Measurements from ENCODE around the gene ZFYVE27. TPM values are rescaled to one million over a fixed set of nuclear protein-coding genes. Genes with fewer than 3 reads are reported as not detected.

ZFYVE27 gene
- total RNA-seq, 1 experiment from 2014 or later: 20.8 TPM

DNA sequence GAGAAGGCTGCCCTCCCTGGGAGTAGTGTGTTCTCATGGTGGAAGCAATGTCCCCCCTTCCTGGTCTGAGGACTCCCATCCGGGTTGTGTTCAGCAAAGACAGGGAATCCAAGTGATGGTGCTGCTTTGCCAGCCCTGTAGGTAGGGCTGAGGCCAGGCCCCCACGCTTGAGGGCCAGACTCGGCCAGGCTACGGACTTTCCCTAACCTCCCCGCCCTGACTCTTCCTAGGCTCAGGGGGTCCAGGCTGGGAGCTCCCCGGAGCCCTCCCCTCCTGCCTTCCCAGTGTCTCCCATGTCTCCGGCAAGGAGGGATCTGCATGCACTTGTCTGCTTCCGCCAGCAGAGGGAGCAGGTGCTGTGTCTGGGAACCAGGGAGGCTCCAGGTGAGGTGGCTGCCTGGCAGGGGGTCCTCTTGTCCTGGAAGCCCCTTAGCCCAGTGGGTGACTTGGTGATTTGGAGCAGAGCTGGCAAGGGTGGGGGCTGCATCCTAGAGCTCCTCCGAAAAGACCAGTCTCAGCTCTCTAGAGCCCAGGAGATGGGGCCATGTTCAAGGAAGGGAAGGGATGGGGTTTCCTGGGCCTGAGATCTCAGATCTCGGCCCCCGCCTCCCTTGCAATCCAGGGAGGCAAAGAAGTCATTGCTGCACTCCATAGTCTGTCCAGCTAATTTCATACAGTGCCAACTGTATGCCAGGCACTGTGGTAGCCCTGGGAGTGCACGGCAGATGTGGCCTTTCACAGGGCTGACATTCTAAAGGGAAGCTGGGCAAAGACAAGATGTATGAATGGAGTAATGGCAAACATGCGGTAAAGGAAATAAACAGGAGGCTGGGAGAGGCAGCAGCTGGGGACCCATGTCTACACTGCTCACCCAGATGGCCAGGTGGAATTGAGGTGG is 55.1 kb downstream of the ZFYVE27 start:
- DNase-seq (ENCODE audit: low read depth in 1 of 2, low spot score in 2 of 2): peak; percentile 56 to 74
- H3K27ac ChIP-seq: no peak overlapping the region

DNA sequence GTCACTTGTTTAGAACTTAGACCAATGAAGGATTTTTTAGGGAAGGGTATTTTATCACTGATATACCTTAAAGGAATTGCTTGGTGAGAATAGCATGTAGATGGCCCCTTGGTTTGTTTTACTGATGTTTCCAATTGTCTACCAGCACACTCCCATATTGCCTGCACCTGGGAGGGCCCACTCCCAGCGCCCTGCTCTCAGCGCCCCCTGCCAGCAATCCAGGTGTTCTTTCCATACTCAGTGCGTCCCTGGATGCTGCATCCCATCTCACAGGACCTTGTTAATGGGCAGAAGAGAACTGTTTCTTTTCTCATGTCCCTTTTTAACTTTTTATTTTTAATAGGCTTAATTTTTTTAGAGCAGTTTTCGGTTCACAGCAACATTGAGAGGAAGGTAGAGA is 59.0 kb downstream of the ZFYVE27 start:
- H3K9me3 ChIP-seq (replicated peaks): peaks cover 4% of the 10 kb centered on the region
- no peaks in the 10 kb centered on the region for H3K4me1 ChIP-seq (replicated peaks)
- no peaks in the 10 kb centered on the region for H3K36me3 ChIP-seq
- no peak overlapping the region for H3K4me3 ChIP-seq
- no peaks in the 10 kb centered on the region for H3K27me3 ChIP-seq (replicated peaks)
- no peak for DNase-seq (ENCODE audit: low read depth in 1 of 2, low spot score in 2 of 2)
- H3K27ac ChIP-seq: no peak overlapping the region

More for the DNA sequence above, 55.1 kb downstream of the ZFYVE27 start:
- no peaks in the 10 kb centered on the region for H3K36me3 ChIP-seq
- no peaks in the 10 kb centered on the region for H3K9me3 ChIP-seq (replicated peaks)
- no peaks in the 10 kb centered on the region; the same call in 1 of the 2 replicates for H3K27me3 ChIP-seq (replicated peaks)
- no peak overlapping the region for H3K4me3 ChIP-seq
- H3K4me1 ChIP-seq (replicated peaks): no peaks in the 10 kb centered on the region

DNA sequence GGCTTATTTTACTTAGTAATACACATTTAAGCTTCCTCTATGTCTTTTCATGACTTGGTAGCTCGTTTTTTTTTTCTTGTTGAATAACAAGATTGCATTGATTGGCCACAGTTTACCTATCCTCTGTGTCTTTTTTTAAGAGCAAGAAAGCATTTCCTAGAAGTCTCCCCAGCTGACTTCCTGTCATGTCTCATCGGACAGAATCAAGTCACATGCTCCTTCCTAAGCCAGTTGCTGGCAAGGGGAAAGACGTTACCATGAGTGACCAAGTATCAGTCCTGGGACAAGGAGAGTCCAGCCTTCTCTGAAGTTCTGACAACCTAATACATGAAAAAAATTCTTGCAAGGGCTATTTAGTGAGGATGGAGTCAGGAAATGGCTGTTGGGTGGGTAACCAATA is 59.7 kb downstream of the ZFYVE27 start:
- H3K9me3 ChIP-seq (replicated peaks): peaks cover 4% of the 10 kb centered on the region
- H3K36me3 ChIP-seq: no peaks in the 10 kb centered on the region
- no peak overlapping the region for H3K4me3 ChIP-seq
- H3K27ac ChIP-seq: no peak overlapping the region
- no peaks in the 10 kb centered on the region for H3K27me3 ChIP-seq (replicated peaks)
- H3K4me1 ChIP-seq (replicated peaks): no peaks in the 10 kb centered on the region
- no peak for DNase-seq (ENCODE audit: low read depth in 1 of 2, low spot score in 2 of 2)

DNA sequence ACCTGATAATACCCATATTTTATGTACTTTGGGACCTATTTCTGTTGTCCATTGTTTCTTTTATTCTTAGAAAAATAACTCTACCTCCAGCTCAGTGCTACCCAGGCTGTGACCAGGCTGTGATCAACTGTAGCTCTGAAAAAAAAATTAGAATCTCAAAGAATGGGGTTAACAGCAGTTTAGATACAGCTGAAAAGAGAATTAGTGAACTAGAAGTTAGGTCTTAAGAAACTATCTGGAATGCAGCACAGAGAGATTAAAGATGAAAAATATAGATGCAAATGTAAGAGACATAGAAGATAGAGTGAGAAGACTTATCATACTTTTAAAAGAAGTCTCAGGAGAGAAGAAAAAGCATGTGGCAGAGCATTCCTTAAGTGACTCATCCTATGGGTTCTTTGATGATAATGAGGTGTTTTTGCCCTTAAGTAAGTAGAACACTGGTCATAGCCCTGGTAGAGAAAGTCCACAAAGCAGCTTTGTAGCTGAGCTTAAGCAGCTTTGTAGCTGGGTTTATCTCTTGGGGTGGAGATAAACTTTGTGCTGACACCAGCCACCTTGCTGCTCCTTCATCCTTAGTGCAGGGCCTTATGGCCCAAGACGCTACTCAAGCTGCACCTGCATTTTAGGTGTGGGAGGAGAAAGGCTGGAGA is 62.2 kb downstream of the ZFYVE27 start:
- Histone ChIP-seq H3K4me1 (replicated peaks) (no peaks in the 10 kb centered on the region), H3K36me3 (no peaks in the 10 kb centered on the region), H3K27me3 (replicated peaks) (no peaks in the 10 kb centered on the region), H3K4me3 (no peak overlapping the region), H3K27ac (no peak overlapping the region), H3K9me3 (replicated peaks) (peaks cover 4% of the 10 kb centered on the region)
- DNase-seq (ENCODE audit: low read depth in 1 of 2, low spot score in 2 of 2): no peak

- H3K27me3 ChIP-seq (replicated peaks): no peaks in the 10 kb centered on the region; the same call in 1 of the 2 replicates
- peaks cover 4% of the 10 kb centered on the region for H3K9me3 ChIP-seq (replicated peaks)
- H3K4me1 ChIP-seq (replicated peaks): no peaks in the 10 kb centered on the region
- no peaks in the 10 kb centered on the region for H3K36me3 ChIP-seq
- DNase-seq (ENCODE audit: low read depth in 1 of 2, low spot score in 2 of 2): no peak
- no peak overlapping the region for H3K27ac ChIP-seq
- H3K4me3 ChIP-seq: no peak overlapping the region
Observed at GRCh38 chr10:97800474-97800873, 63.5 kb downstream of the ZFYVE27 start.

DNA sequence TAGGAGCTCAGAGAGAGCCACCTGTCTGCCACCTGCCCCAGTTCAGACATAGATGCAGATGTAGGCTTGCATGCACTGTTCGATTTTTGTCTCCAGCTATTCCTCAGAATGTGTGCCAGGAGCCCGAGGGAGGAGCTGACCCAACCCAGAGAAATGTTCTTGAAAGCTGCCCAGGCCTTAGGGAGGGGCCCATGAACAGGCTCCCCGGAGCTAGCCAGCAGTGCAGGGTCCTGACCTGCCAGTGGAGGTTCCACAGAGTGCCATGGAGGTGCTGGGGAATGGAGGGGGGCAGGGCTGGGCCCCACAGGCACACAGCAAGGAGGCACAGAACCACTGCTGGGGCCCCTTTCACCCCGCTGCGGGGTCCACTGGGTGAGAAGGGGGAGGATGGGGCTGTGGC is 64.5 kb downstream of the ZFYVE27 start:
- peaks cover 4% of the 10 kb centered on the region for H3K9me3 ChIP-seq (replicated peaks)
- no peak overlapping the region for H3K4me3 ChIP-seq
- no peak for DNase-seq (ENCODE audit: low read depth in 1 of 2, low spot score in 2 of 2)
- no peak overlapping the region for H3K27ac ChIP-seq
- no peaks in the 10 kb centered on the region; the same call in 1 of the 2 replicates for H3K27me3 ChIP-seq (replicated peaks)
- H3K36me3 ChIP-seq: no peaks in the 10 kb centered on the region
- no peaks in the 10 kb centered on the region for H3K4me1 ChIP-seq (replicated peaks)

DNA sequence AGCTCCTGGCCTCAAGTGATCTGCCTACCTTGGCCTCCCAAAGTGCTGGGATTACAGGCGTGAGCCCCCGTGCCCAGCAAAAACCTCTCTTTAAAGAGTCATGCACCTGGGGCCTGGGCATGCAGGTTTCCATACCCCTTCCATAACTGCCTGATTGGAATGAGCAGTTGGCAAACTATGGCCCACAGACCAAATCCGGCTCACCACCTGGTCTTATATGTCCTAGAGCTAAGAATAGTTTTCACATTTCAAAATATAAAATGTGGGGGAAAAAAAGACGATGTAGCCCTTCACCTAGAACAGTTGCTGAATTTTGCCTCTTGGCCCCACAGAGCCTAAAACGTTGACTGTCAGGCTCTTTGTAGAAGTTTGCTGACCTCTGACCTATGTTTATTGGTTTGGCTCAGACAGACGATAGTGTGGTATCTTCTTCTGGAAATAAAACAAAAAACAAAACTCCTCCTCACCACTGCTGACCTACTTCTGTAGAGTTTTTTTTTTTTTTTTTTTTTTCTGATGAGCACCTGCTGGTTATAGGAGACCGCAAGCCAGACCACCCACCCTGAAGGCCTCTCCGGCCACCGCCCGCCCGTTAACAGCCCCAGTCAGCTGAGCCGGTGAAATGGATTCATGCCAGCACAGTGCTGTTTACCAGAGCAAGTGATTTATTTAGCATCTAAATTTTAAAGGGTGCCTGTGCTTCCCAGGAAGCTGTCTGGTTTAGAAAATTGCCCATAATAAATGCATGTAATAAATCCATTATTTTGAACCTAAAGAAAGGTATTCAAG is 68.4 kb downstream of the ZFYVE27 start:
- no peaks in the 10 kb centered on the region for H3K36me3 ChIP-seq
- no peak overlapping the region for H3K27ac ChIP-seq
- no peaks in the 10 kb centered on the region; the same call in 1 of the 2 replicates for H3K27me3 ChIP-seq (replicated peaks)
- DNase-seq (ENCODE audit: low read depth in 1 of 2, low spot score in 2 of 2): peak in 1 of 2 experiments; percentile 71
- no peaks in the 10 kb centered on the region for H3K9me3 ChIP-seq (replicated peaks)
- peaks cover 3% of the 10 kb centered on the region for H3K4me1 ChIP-seq (replicated peaks)
- H3K4me3 ChIP-seq: no peak overlapping the region

DNA sequence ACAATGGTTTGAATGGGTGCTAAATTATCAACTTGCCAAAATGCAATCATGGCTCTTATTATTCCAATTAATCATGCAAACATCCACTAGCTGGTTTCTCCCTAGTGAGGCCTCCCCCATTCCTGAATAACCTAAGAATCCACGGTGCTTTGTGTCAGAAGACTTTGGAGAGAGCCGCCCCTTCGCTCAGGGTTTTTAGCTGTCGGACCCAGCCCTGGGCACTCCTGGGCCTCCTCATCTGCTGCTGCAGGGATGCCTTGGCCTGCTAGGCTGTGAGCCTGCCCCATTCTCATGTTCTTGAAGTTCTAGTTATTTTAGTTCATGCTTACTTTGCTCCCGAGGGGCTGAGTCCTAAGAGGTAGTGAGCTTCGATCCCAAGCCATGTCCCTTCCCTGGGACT is 69.0 kb downstream of the ZFYVE27 start:
- H3K27ac ChIP-seq: no peak overlapping the region
- DNase-seq (ENCODE audit: low read depth in 1 of 2, low spot score in 2 of 2): no peak

DNA sequence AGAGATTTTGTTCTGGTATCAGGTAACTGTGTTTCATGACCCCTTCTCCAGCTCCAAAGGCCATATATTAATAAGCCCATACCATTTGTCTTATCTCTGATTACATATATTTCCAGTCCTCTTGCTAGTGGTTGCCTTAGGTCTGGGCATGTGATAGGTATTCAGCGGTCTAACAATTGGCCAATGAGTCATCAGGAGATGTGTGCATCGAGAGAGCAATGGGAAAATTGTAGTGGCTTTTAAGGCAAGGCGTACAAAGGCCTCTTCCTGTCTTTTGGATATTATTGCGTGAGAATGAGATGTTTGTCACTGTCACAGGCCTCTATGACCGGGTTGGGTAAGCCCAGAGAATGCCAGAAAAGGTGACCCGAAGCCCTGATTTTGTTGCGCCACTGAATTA is 73.5 kb downstream of the ZFYVE27 start:
- H3K36me3 ChIP-seq: no peaks in the 10 kb centered on the region
- peak overlapping the region; percentile 73 for H3K27ac ChIP-seq
- H3K27me3 ChIP-seq (replicated peaks): no peaks in the 10 kb centered on the region
- no peak overlapping the region for H3K4me3 ChIP-seq
- no peaks in the 10 kb centered on the region for H3K9me3 ChIP-seq (replicated peaks)
- H3K4me1 ChIP-seq (replicated peaks): peaks cover 32% of the 10 kb centered on the region
- peak; percentile 65 to 71 for DNase-seq (ENCODE audit: low read depth in 1 of 2, low spot score in 2 of 2)

More for the DNA sequence above, 69.0 kb downstream of the ZFYVE27 start:
- no peaks in the 10 kb centered on the region; the same call in 1 of the 2 replicates for H3K27me3 ChIP-seq (replicated peaks)
- H3K36me3 ChIP-seq: no peaks in the 10 kb centered on the region
- no peaks in the 10 kb centered on the region for H3K9me3 ChIP-seq (replicated peaks)
- H3K4me1 ChIP-seq (replicated peaks): peaks cover 10% of the 10 kb centered on the region
- no peak overlapping the region for H3K4me3 ChIP-seq

Other genes with a start within 250 kb of the ZFYVE27 start
- gene MMS19, start 238.7 kb upstream of the ZFYVE27 start, total RNA-seq (2014; rRNA removed; shearing (Covaris generic)): 60.5 and 71.3 TPM in 2 replicates
- 14.8 and 15.8 TPM in 2 replicates for gene UBTD1, start 238.2 kb upstream of the ZFYVE27 start, total RNA-seq (2014; rRNA removed; shearing (Covaris generic))
- gene ANKRD2, start 164.3 kb upstream of the ZFYVE27 start, total RNA-seq (2014; rRNA removed; shearing (Covaris generic)): 0.22 TPM in 1 of 2 replicates, not detected in the other
- gene HOGA1, start 152.7 kb upstream of the ZFYVE27 start, total RNA-seq (2014; rRNA removed; shearing (Covaris generic)): 0.21 TPM in 1 of 2 replicates, not detected in the other
- not detected in 2 replicates for gene C10orf62, start 147.4 kb upstream of the ZFYVE27 start, total RNA-seq (2014; rRNA removed; shearing (Covaris generic))
- gene MORN4, start 103.6 kb upstream of the ZFYVE27 start, total RNA-seq (2014; rRNA removed; shearing (Covaris generic)): 4.4 and 6.8 TPM in 2 replicates
- 14.9 and 19.6 TPM in 2 replicates for gene PI4K2A, start 96.5 kb upstream of the ZFYVE27 start, total RNA-seq (2014; rRNA removed; shearing (Covaris generic))
- gene AVPI1, start 49.9 kb upstream of the ZFYVE27 start, total RNA-seq (2014; rRNA removed; shearing (Covaris generic)): 4.3 and 8.6 TPM in 2 replicates
- 30.7 and 36.5 TPM in 2 replicates for gene MARVELD1, start 23.4 kb upstream of the ZFYVE27 start, total RNA-seq (2014; rRNA removed; shearing (Covaris generic))
- gene SFRP5, start 34.9 kb downstream of the ZFYVE27 start, total RNA-seq (2014; rRNA removed; shearing (Covaris generic)): not detected in 2 replicates
- 0.03 TPM in 1 of 2 replicates, not detected in the other for gene GOLGA7B, start 112.7 kb downstream of the ZFYVE27 start, total RNA-seq (2014; rRNA removed; shearing (Covaris generic))

Data from SJSA1 (cell line).